SU-DHL-6 (cell line): ENCODE results near the gene CERK.

Experiments used
- H2AFZ ChIP-seq: fragments of 200-600 bp; sonication (generic); 2 replicates; pipeline ENCODE4 v1.6.1; 2014; ENCODE audit warnings: low read depth, mild to moderate bottlenecking, moderate library complexity, mixed read lengths, antibody characterized with exemption, low read length; ENCODE audit not compliant: severe bottlenecking
- H3F3A ChIP-seq: fragments of 200-600 bp; shearing (Covaris generic); 2 replicates; pipeline ENCODE4 v1.6.0; 2016; ENCODE audit warnings: antibody characterized with exemption, mild to moderate bottlenecking; ENCODE audit not compliant: insufficient read depth
- H3K27ac ChIP-seq: fragments of 200-600 bp; sonication (generic); 2 replicates; pipeline ENCODE4 v1.5.1; 2016; ENCODE audit warnings: low read depth, mild to moderate bottlenecking, low read length, moderate library complexity, mixed read lengths
- H3K27me3 ChIP-seq: fragments of 200-600 bp; sonication (generic), shearing (Covaris generic); 2 replicates; pipeline ENCODE4 v1.6.0; 2014; ENCODE audit warnings: mild to moderate bottlenecking, low read length
- H3K36me3 ChIP-seq: fragments of 200-600 bp; sonication (generic); 2 replicates; pipeline ENCODE4 v1.6.1; 2014; ENCODE audit warnings: mild to moderate bottlenecking, low read length, mixed read lengths
- H3K4me2 ChIP-seq: fragments of 300-600, 200-600 bp; shearing (Covaris generic), sonication (generic); 2 replicates; pipeline ENCODE4 v1.6.0; 2014; ENCODE audit warnings: low read length, low read depth, mild to moderate bottlenecking; ENCODE audit not compliant: poor library complexity, severe bottlenecking
- H3K4me3 ChIP-seq: fragments of 200-600 bp; sonication (generic); 2 replicates; pipeline ENCODE4 v1.5.1; 2014; ENCODE audit warnings: antibody characterized with exemption, low read length, mild to moderate bottlenecking, mixed read lengths; ENCODE audit not compliant: insufficient read depth, poor library complexity, severe bottlenecking
- H3K79me2 ChIP-seq: fragments of 200-600 bp; sonication (generic); 2 replicates; pipeline ENCODE4 v1.6.1; 2014; ENCODE audit warnings: mild to moderate bottlenecking, low read length, moderate library complexity; ENCODE audit not compliant: insufficient read depth
- H3K9ac ChIP-seq: fragments of 200-600 bp; sonication (generic); 2 replicates; pipeline ENCODE4 v1.7.0; 2014; ENCODE audit warnings: mild to moderate bottlenecking, low read length
- H3K9me2 ChIP-seq: fragments of 200-600 bp; sonication (generic); replicated peaks from 2 replicates; pipeline ENCODE4 v1.6.1; 2014; ENCODE audit warnings: low read length; ENCODE audit not compliant: insufficient read depth
- H3K9me3 ChIP-seq: fragments of 200-600 bp; sonication (generic); 2 replicates; pipeline ENCODE4 v1.6.1; 2014; ENCODE audit warnings: low read length, mixed read lengths; ENCODE audit not compliant: insufficient read depth
- H4K20me1 ChIP-seq: fragments of 200-600 bp; sonication (generic); 2 replicates; pipeline ENCODE4 v1.6.1; 2014; ENCODE audit warnings: low read depth, mild to moderate bottlenecking, antibody characterized with exemption, low read length, moderate library complexity, mixed read lengths
- EZH2phosphoT487 ChIP-seq: fragments of 200-600 bp; sonication (generic), shearing (Covaris generic); conservative IDR thresholded peaks from 2 replicates; pipeline ENCODE4 v1.6.1; 2018; ENCODE audit warnings: mild to moderate bottlenecking, antibody characterized with exemption, low read length, moderate library complexity, mixed read lengths
- TF ChIP-seq, protein P1 (sequence below): fragments of 200-600 bp; sonication (generic); IDR thresholded peaks from one replicate; pipeline ENCODE4 v1.5.1; 2017; ENCODE audit warnings: antibody characterized with exemption, mild to moderate bottlenecking, low read length, moderate library complexity; ENCODE audit not compliant: insufficient read depth, poor library complexity, severe bottlenecking

Gene CERK

DNA sequence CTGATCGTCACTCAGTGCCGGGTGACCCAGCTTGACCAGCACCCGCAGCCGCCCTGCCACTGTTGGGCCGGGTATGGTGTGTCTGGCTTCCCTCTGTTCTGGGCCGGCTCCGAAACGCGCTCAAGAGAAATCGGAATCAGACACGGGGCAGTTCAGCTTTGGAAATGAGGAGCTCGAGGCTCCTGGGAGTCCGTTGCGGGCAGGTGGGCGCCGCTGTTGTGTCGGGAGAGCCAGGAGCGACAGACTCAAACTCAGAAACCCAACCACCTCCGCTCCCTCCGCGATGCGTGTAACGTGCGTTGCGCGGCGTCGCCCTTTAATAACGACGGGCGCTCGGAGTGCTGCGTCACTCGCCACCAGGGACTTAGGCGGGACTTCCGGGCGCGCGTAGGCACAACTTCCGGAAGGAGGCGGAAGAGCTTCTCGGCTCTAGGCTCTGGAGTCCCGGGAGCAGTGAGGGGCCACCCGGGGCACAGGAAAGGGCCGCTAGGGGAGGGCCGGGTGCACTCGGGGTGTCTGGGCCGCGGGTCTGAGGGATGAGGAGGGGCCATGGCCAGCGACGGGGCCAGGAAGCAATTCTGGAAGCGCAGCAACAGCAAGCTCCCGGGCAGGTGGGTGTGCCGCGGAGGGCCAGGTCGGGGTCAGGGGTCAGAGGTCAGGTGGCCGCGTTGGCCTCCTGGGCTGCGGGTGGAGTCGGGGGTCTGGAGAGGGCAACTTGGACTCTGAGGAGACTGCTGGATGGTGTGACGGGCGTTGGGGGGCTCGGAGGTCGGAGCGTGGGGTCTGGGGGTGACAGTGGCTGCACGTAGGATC is 24.4 kb upstream of the CERK start, which contains the start of gene TBC1D22A:
TSS of gene TBC1D22A (plus strand) at position 413 of the 813 bp plus-strand sequence. CDS start at position 550, 137 bp downstream.
- Histone ChIP-seq H3K27me3 (no peaks in the 10 kb centered on the region), H3K27ac (peak within 1 kb of the TSS; percentile 73), H3K79me2 (peaks cover 49% of the 10 kb centered on the region), H3K9me3 (no peaks in the 10 kb centered on the region), H3K4me3 (peak within 1 kb of the TSS; percentile 84), H2AFZ (peak within 1 kb of the TSS; percentile 57), H3K9me2 (no peaks in the 10 kb centered on the region), H4K20me1 (no peaks in the 10 kb centered on the region), H3K36me3 (no peaks in the 10 kb centered on the region), H3F3A (peaks cover 42% of the 10 kb centered on the region), H3K9ac (peak within 1 kb of the TSS; percentile 80), H3K4me2 (peak within 1 kb of the TSS; percentile 97)
- TF ChIP-seq, protein P1, sequence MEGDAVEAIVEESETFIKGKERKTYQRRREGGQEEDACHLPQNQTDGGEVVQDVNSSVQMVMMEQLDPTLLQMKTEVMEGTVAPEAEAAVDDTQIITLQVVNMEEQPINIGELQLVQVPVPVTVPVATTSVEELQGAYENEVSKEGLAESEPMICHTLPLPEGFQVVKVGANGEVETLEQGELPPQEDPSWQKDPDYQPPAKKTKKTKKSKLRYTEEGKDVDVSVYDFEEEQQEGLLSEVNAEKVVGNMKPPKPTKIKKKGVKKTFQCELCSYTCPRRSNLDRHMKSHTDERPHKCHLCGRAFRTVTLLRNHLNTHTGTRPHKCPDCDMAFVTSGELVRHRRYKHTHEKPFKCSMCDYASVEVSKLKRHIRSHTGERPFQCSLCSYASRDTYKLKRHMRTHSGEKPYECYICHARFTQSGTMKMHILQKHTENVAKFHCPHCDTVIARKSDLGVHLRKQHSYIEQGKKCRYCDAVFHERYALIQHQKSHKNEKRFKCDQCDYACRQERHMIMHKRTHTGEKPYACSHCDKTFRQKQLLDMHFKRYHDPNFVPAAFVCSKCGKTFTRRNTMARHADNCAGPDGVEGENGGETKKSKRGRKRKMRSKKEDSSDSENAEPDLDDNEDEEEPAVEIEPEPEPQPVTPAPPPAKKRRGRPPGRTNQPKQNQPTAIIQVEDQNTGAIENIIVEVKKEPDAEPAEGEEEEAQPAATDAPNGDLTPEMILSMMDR = no peak
- no peak for TF ChIP-seq EZH2phosphoT487

- Histone ChIP-seq H3K79me2 (peaks cover 41% of the 10 kb centered on the region), H3K9ac (peak overlapping the region; percentile 80), H2AFZ (peak overlapping the region; percentile 57), H4K20me1 (no peaks in the 10 kb centered on the region), H3K9me3 (0 out of 2 replicates have a peak, but pooled peaks cover under 1% of the 10 kb centered on the region), H3K9me2 (no peaks in the 10 kb centered on the region), H3K36me3 (no peaks in the 10 kb centered on the region), H3K27me3 (no peaks in the 10 kb centered on the region), H3K4me3 (peak overlapping the region; percentile 84), H3K27ac (peak overlapping the region; percentile 47), H3F3A (peaks cover 35% of the 10 kb centered on the region), H3K4me2 (peak overlapping the region; percentile 73)
- TF ChIP-seq, protein P1 = no peak
- TF ChIP-seq EZH2phosphoT487 = no peak
Measured at GRCh38 chr22:46761539-46762237, 23.6 kb upstream of the CERK start.

- Histone ChIP-seq H3K9me3 (peaks cover 7% of the 10 kb centered on the region; the same call in 1 of the 2 replicates), H3K27me3 (no peaks in the 10 kb centered on the region), H3K27ac (peak overlapping the region; percentile 16), H4K20me1 (no peaks in the 10 kb centered on the region), H3K9me2 (no peaks in the 10 kb centered on the region), H3F3A (peaks cover 34% of the 10 kb centered on the region), H3K4me2 (peak overlapping the region; percentile 73), H3K36me3 (no peaks in the 10 kb centered on the region), H2AFZ (no peak overlapping the region), H3K4me3 (peak overlapping the region; percentile 84), H3K9ac (peak overlapping the region; percentile 80), H3K79me2 (peaks cover 35% of the 10 kb centered on the region)
- no peak for TF ChIP-seq EZH2phosphoT487
- TF ChIP-seq, protein P1 = no peak
Measured at GRCh38 chr22:46761017-46761416, 23.0 kb upstream of the CERK start.
